ENCODE data around the gene DUS2. TPM values are rescaled to one million over a fixed set of nuclear protein-coding genes. Genes with fewer than 3 reads are reported as not detected.

DUS2 gene
- 23.5 to 27.9 TPM (median 25.8 TPM) in 3 replicates for total RNA-seq (2021)
- percentile 60 among the genes with signal in this experiment for Bru-seq, nascent RNA
- long read RNA-seq, experiment 1, transcript DUS2-207 (17 exons, 2,310 nt): major isoform, 52 of 116 reads
- long read RNA-seq, experiment 1, transcript DUS2-201 (16 exons, 1,933 nt): minor isoform, 37 of 116 reads
- long read RNA-seq, experiment 1, partial matches to known transcripts: 6 of 116 reads
- long read RNA-seq, experiment 1, other reads (novel, unspliced or antisense): 20 of 116 reads
- long read RNA-seq, experiment 2, transcript DUS2-201 (16 exons, 1,933 nt): major isoform, 5 of 25 reads
- long read RNA-seq, experiment 2, partial matches to known transcripts: 5 of 25 reads
- long read RNA-seq, experiment 2, other reads (novel, unspliced or antisense): 11 of 25 reads
- long read RNA-seq, experiment 3, transcript DUS2-201 (16 exons, 1,933 nt): minor isoform, 21 of 63 reads
- long read RNA-seq, experiment 3, transcript DUS2-207 (17 exons, 2,310 nt): major isoform, 25 of 63 reads
- long read RNA-seq, experiment 3, partial matches to known transcripts: 6 of 63 reads
- long read RNA-seq, experiment 3, other reads (novel, unspliced or antisense): 11 of 63 reads

DNA sequence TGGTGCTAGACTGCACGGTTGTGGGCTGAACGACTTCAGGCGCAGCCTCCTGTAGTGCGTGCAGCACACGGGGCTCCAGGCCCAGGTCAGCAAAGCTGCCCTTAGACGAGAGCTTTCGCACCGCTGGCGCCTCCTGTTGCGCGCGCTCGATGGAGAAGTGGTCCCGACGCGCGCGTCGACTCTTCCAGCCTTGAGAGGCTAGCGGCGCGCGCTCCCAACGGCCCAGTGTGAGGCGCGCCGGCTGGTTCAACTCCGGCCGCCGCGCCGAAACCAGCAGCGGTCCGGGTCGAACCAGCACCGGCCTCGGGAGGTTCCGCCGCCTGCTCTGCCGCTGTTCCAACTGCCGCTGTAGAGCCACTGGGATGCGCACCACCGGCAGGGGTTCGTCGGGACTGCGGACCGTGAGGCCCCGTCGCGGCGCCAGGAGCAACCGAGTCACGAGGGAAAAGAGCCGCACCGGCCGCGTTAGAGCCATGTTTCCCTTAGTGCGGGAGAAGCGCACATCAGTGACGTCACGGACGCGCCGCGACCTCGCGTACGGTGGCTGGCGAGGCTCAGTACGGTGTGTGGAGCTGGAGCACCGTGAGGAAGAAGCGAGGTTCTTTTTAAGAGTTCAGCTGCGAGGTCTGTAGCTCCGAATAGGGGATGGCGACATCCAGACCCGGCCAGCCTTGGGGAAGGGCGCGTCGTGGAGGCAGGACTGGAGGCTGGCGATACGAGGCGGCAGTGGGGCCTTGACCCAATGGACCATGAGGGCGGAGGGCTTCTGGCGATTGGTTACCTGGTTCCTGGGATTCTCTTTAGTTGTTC is at the start of gene DUS2, which contains the start of gene DDX28:
Gene DUS2, plus strand, starts transcription at position 557 of the 810 bp plus-strand sequence. CDS start 14,740 bp downstream, outside the sequence.
Gene DDX28, minus strand, starts transcription at position 505 of the 810 bp plus-strand sequence. Its CDS starts 30 bp downstream, at position 475.
- Mint-ChIP-seq H3K27ac (peak within 1 kb of the TSS; percentile 100), H3K9me3 (no peaks in the 10 kb centered on the region), H3K27me3 (ENCODE audit: low read depth) (no peaks in the 10 kb centered on the region; the same call in 1 of the 2 replicates), H3K4me3 (peak within 1 kb of the TSS; percentile 100), H3K4me1 (peaks cover 15% of the 10 kb centered on the region), H3K36me3 (peaks cover 14% of the 10 kb centered on the region; the same call in 1 of the 2 replicates)
- DNase-seq (ENCODE audit: low spot score): peak; percentile 92
- ATAC-seq: peak; percentile 67
- ChIA-PET CTCF (interaction anchor here (0.9 to 3.2 kb wide), 11 partner anchors 17 to 359 kb away, joined by 3 to 17 read pairs (median 3); no protein-coding TSS in a partner anchor), POLR2A (interaction anchor here (0.6 to 1.8 kb wide), 4 partner anchors 18 to 57 kb away, joined by 3 to 9 read pairs (median 8); no protein-coding TSS in a partner anchor)
- TF ChIP-seq ZNF532 (CRISPR knock-in tag; IDR thresholded peaks at IDR 0.05; ENCODE audit: borderline replicate concordance) (no peak), HMGA2 (CRISPR knock-in tag; IDR thresholded peaks at IDR 0.05) (no peak), ELF4 (CRISPR knock-in tag; IDR thresholded peaks at IDR 0.05; ENCODE audit: low read depth) (no peak), ZNF121 (CRISPR knock-in tag; IDR thresholded peaks at IDR 0.05) (peak; percentile 55; the same call in 1 of the 2 replicates), TEAD1 (CRISPR knock-in tag; IDR thresholded peaks at IDR 0.05) (peak; percentile 79; the same call in 1 of the 2 replicates), EMX1 (CRISPR knock-in tag; IDR thresholded peaks at IDR 0.05) (no peak), ZBTB43 (CRISPR knock-in tag; IDR thresholded peaks at IDR 0.05) (peak; percentile 81; the same call in 1 of the 2 replicates), E2F5 (CRISPR knock-in tag; IDR thresholded peaks at IDR 0.05) (0 out of 2 replicates have a peak, but pooled peaks have one; percentile 29), CDX4 (CRISPR knock-in tag; IDR thresholded peaks at IDR 0.05; ENCODE audit: borderline replicate concordance) (no peak), ZNF317 (CRISPR knock-in tag; IDR thresholded peaks at IDR 0.05; ENCODE audit: borderline replicate concordance, low read depth) (no peak), AR (CRISPR knock-in tag; IDR thresholded peaks at IDR 0.05) (no peak), FOXK1 (CRISPR knock-in tag; IDR thresholded peaks at IDR 0.05) (peak; percentile 100), GRHL2 (CRISPR knock-in tag; IDR thresholded peaks at IDR 0.05; ENCODE audit: insufficient replicate concordance, severe bottlenecking) (no peak), PRRX2 (CRISPR knock-in tag; IDR thresholded peaks at IDR 0.05) (no peak), JAZF1 (CRISPR knock-in tag; IDR thresholded peaks at IDR 0.05) (no peak), TEAD4 (CRISPR knock-in tag; IDR thresholded peaks at IDR 0.05) (peak; percentile 11; the same call in 1 of the 2 replicates)
- TF ChIP-seq, protein P1, sequence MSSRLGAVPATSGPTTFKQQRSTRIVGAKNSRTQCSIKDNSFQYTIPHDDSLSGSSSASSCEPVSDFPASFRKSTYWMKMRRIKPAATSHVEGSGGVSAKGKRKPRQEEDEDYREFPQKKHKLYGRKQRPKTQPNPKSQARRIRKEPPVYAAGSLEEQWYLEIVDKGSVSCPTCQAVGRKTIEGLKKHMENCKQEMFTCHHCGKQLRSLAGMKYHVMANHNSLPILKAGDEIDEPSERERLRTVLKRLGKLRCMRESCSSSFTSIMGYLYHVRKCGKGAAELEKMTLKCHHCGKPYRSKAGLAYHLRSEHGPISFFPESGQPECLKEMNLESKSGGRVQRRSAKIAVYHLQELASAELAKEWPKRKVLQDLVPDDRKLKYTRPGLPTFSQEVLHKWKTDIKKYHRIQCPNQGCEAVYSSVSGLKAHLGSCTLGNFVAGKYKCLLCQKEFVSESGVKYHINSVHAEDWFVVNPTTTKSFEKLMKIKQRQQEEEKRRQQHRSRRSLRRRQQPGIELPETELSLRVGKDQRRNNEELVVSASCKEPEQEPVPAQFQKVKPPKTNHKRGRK (CRISPR knock-in tag; IDR thresholded peaks at IDR 0.05; ENCODE audit: borderline replicate concordance): no peak
- TF ChIP-seq, protein P2, sequence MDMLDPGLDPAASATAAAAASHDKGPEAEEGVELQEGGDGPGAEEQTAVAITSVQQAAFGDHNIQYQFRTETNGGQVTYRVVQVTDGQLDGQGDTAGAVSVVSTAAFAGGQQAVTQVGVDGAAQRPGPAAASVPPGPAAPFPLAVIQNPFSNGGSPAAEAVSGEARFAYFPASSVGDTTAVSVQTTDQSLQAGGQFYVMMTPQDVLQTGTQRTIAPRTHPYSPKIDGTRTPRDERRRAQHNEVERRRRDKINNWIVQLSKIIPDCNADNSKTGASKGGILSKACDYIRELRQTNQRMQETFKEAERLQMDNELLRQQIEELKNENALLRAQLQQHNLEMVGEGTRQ (CRISPR knock-in tag; IDR thresholded peaks at IDR 0.05): peak; percentile 62
- TF ChIP-seq, protein P3, sequence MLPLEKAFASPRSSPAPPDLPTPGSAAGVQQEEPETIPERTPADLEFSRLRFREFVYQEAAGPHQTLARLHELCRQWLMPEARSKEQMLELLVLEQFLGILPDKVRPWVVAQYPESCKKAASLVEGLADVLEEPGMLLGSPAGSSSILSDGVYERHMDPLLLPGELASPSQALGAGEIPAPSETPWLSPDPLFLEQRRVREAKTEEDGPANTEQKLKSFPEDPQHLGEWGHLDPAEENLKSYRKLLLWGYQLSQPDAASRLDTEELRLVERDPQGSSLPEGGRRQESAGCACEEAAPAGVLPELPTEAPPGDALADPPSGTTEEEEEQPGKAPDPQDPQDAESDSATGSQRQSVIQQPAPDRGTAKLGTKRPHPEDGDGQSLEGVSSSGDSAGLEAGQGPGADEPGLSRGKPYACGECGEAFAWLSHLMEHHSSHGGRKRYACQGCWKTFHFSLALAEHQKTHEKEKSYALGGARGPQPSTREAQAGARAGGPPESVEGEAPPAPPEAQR (CRISPR knock-in tag; IDR thresholded peaks at IDR 0.05): no peak
